Measurements from ENCODE around the gene GPRC5D. TPM values are rescaled to one million over a fixed set of nuclear protein-coding genes. Genes with fewer than 3 reads are reported as not detected.

The GPRC5D gene
- 5.5 TPM in 1 of 2 replicates, not detected in the other for total RNA-seq (ENCODE audit: low replicate concordance)
- long read RNA-seq, partial matches to known transcripts, result 0 of 17 reads
- long read RNA-seq, other reads (novel, unspliced or antisense), result 15 of 17 reads

- peak within 1 kb of the TSS; percentile 48 for H3K4me3 Mint-ChIP-seq
- peaks cover 11% of the 10 kb centered on the region for H3K36me3 Mint-ChIP-seq
- peaks cover 11% of the 10 kb centered on the region for H3K9me3 Mint-ChIP-seq
- H3K4me1 Mint-ChIP-seq (ENCODE audit: unreplicated experiment), result no peaks in the 10 kb centered on the region
- no peak for DNase-seq (ENCODE audit: extremely low spot score, unreplicated experiment)
- peak within 1 kb of the TSS; percentile 71 for H3K27ac Mint-ChIP-seq
- no peak for TF ChIP-seq CTCF (conservative IDR thresholded peaks at IDR 0.05)
- H3K27me3 Mint-ChIP-seq, result no peaks in the 10 kb centered on the region
Observed at GRCh38 chr12:12952036-12952435, at the start of gene GPRC5D. TSS of gene GPRC5D (minus strand) at chr12:12952170. CDS start at chr12:12950384, 1,786 bp downstream.

GRCh38 chr12:13001775-13002040, 49.7 kb upstream of the GPRC5D start:
- H3K9me3 Mint-ChIP-seq, result no peaks in the 10 kb centered on the region
- DNase-seq (ENCODE audit: extremely low spot score, unreplicated experiment), result no peak
- peak overlapping the region; percentile 88 for H3K4me3 Mint-ChIP-seq
- peaks cover 31% of the 10 kb centered on the region for H3K36me3 Mint-ChIP-seq
- TF ChIP-seq CTCF (conservative IDR thresholded peaks at IDR 0.05), result no peak
- peaks cover 17% of the 10 kb centered on the region for H3K4me1 Mint-ChIP-seq (ENCODE audit: unreplicated experiment)
- H3K27me3 Mint-ChIP-seq, result peaks cover 7% of the 10 kb centered on the region
- peak overlapping the region; percentile 81 for H3K27ac Mint-ChIP-seq

- TF ChIP-seq CTCF (conservative IDR thresholded peaks at IDR 0.05), result peak; percentile 55
- Mint-ChIP-seq H3K9me3 (no peaks in the 10 kb centered on the region), H3K27me3 (peaks cover 7% of the 10 kb centered on the region), H3K4me1 (ENCODE audit: unreplicated experiment) (peaks cover 17% of the 10 kb centered on the region), H3K27ac (peak overlapping the region; percentile 92), H3K4me3 (peak overlapping the region; percentile 96), H3K36me3 (peaks cover 31% of the 10 kb centered on the region)
- DNase-seq (ENCODE audit: extremely low spot score, unreplicated experiment), result peak; percentile 72
Observed at GRCh38 chr12:13000925-13001774, 49.2 kb upstream of the GPRC5D start.

GRCh38 chr12:13000616-13000924, 48.6 kb upstream of the GPRC5D start:
- peak overlapping the region; percentile 92 for H3K27ac Mint-ChIP-seq
- DNase-seq (ENCODE audit: extremely low spot score, unreplicated experiment), result no peak
- peaks cover 31% of the 10 kb centered on the region for H3K36me3 Mint-ChIP-seq
- peaks cover 17% of the 10 kb centered on the region for H3K4me1 Mint-ChIP-seq (ENCODE audit: unreplicated experiment)
- H3K27me3 Mint-ChIP-seq, result peaks cover 7% of the 10 kb centered on the region
- H3K4me3 Mint-ChIP-seq, result peak overlapping the region; percentile 96
- H3K9me3 Mint-ChIP-seq, result no peaks in the 10 kb centered on the region
- TF ChIP-seq CTCF (conservative IDR thresholded peaks at IDR 0.05), result no peak

GRCh38 chr12:12999959-13000615, 48.1 kb upstream of the GPRC5D start, which contains the start of gene HEBP1:
TSS of gene HEBP1 (minus strand) at chr12:13000265. CDS start at chr12:13000114, 151 bp downstream.
- peak within 1 kb of the TSS; percentile 92 for H3K27ac Mint-ChIP-seq
- peak; percentile 98 for DNase-seq (ENCODE audit: extremely low spot score, unreplicated experiment)
- peaks cover 34% of the 10 kb centered on the region for H3K36me3 Mint-ChIP-seq
- no peak for TF ChIP-seq CTCF (conservative IDR thresholded peaks at IDR 0.05)
- peak within 1 kb of the TSS; percentile 96 for H3K4me3 Mint-ChIP-seq
- no peaks in the 10 kb centered on the region for H3K9me3 Mint-ChIP-seq
- peaks cover 17% of the 10 kb centered on the region for H3K4me1 Mint-ChIP-seq (ENCODE audit: unreplicated experiment)
- peaks cover 7% of the 10 kb centered on the region for H3K27me3 Mint-ChIP-seq

Measured in type B pancreatic cell (in vitro differentiated cells).